HG03196 (cell line): ENCODE results near the gene LIAS.
"Not testable (repeated sequence)": the region's sequence is repeated elsewhere in the genome, so short reads cannot be mapped to it uniquely, and the experiment has no call there.

ENCODE experiments used
- ATAC-seq: cut with Tn5 transposase; IDR thresholded peaks from one replicate; pipeline ENCODE4 v1.9.1; 2021; ENCODE audit not compliant: unreplicated experiment

Gene LIAS

DNA sequence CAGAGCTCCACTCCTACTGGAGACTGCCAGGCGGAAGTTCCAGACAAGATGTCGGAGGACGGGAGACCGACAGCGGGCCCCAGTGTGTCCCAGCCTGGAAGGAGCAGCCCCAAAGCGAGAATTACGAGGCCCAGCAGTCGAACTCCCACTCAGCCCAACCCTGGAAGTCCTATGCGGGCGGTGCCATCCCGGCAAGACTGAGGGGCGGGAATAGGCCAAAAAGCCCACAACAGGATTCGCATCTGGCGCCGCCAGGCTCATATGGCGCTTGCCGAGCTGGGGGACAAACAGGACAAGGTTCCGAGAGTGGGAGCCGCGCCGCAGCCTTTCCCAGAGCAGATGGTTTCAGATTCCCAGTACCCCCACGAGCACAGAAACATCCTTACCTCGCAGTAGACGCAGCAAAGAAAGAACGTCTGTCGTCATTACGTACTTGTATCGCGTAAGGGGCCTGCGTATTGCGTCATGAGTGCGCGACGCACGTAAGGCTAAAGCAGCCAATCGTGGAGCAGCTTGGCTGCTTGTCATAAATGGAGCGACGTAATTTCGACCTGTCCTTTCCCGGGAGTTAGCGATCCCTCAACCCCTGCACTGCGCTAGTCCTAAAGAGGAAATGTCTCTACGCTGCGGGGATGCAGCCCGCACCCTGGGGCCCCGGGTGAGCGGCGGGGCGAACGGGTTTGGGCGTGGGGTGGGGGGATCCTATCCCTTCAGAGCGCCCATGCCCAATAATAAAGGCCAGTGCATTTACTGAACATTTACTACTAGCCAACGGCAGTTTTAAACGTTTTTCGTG is at the start of gene LIAS, which contains the start of gene RPL9:
Gene LIAS, plus strand, starts transcription at position 552 of the 796 bp plus-strand sequence. Its CDS starts 62 bp downstream, at position 614.
Gene RPL9, minus strand, starts transcription at position 418 of the 796 bp plus-strand sequence. CDS start 483 bp downstream, outside the sequence.
- ATAC-seq: peak; percentile 85

DNA sequence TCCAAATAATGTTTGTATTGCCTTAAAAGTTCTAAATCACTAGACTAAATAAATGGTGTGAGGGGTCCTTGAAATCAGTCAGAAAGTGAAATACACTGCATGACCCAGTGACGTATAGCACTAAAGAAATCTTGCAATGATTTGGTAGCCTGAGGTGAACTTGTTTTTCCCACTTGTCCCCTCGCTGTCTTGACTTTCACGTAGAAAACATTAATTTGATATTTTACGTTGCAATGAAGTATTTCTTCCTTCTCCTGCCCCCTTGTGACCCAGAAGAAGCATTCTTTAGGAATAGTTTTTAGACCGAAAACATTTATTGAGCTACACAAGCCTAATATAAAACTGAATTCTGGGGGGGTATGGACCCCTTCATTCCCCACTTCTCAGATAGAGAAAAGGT is 48.4 kb upstream of the LIAS start:
- no peak for ATAC-seq

DNA sequence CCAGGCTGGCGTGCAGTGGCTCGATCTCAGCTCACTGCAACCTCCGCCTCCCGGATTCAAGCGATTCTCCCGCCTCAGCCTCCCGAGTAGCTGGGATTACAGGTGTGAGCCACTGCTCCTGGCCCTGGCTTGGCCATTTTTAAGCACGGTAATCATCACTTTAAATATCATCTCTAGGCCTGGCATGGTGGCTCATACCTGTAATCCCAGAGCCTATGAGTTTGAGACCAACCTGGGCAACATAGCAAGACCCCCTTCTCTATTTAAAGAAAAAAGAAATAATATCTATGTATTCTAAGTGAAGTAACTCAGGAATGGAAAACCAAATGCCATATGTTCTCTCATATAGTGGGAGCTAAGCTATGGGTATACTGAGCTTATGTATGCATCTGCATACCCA is 47.3 kb upstream of the LIAS start:
- ATAC-seq: not testable (repeated sequence)

DNA sequence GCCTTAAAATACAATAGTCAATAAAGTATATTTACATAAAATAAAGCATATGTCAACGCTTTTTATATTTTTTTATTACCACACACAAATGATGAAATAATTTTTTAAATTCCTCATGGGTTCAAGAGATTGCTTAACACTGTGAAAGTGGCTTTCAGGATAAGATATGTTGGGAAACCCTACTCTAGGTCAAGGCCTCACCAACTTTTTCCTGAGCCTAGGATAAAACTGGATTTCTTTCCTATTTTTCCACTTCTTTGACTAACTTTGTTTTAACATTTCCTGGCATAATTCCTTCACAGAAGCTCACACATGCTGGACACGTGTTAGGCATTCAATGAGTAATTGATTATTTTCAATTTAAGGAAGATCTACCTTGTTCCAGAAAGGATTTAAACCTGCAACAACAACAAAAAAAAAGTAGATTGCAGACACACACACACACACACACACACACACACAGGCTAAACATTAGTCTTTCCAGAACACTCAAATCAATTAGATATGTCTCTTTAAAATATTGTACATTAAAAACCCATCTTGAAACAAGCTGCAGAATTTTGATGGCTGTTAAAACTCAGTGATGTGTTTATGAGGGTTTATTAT is 43.1 kb upstream of the LIAS start:
- ATAC-seq: no peak

DNA sequence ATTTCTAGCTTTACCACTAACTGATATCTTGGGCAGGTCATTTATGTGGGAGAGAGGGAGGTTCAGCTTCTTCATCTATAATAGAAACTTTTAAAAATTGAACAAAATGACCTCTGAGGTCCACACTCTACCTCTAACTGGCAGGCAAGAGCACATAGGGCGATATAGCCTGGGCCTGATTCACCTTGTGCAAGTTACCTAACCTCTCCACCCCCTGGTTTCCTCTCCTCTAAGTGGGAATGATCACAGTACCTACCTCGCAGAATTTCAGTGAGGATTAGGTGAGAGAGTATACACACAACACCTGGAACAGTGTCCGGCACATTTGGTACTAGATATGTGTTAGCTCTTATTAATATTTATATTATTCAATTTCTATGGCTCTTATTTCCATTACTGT is 36.6 kb upstream of the LIAS start:
- no peak for ATAC-seq

DNA sequence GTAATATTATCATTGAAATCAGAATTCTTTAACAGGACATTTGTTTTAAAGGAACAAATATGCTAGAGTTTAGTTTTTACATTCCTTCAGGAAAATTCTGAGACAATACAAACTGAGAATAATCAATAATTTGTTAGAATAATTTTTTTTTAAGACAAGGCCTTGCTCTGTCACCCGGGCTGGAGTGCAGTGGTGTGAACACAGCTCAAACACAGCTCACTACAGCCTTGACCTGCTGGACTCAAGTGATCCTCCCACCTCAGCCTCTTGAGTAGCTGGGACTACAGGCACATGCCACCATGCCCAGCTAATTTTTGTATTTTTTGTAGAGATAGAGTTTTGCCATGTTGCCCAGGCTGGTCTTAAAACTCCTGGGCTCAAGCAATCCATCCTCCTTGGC is 33.6 kb upstream of the LIAS start:
- ATAC-seq: not testable (repeated sequence)

DNA sequence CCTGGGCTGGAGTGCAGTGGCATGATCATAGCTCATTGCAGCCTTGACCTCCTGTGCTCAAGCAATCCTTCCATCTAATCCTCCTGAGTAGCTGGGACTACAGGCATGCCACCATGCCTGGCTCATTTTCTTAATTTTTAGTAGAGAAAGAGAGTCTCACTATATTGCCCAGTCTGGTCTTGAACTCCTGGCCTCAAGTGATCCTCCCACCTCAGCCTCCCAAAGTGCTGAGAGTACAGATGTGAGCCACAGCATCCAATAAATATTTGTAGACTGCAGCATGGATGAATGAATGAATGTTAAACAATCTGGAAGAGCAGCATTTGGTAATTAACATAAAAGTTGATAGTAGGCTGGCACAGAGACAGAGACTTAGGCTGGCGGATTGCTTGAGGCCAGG is 32.1 kb upstream of the LIAS start:
- no peak for ATAC-seq

DNA sequence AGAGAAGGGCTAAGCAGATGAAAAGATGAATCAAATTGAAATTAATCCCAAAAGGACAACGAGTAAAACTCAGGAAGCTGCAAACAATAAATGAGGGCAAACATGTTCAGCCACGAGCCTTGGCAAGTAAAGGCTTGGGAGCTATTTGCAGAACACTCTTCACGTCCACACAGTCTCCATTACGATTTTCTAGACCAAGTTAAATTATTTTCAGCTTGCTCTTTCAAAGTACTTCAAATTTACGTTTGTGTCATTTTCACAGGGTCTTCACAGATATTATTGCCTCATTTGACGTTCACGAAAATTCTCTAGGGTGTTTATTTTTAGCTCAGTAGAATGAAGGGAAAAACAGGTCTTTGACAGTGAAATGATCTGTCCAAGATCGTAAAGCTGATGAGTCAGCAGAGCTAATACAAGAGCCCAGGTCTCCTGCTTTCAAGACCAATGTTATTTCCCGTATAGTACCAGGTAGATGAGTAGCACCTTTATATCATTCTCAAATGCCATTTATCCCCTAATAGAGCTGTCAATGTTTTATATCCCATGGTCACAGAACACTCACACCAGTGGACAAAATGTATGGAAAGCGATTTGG is 31.2 kb upstream of the LIAS start:
- ATAC-seq: no peak

DNA sequence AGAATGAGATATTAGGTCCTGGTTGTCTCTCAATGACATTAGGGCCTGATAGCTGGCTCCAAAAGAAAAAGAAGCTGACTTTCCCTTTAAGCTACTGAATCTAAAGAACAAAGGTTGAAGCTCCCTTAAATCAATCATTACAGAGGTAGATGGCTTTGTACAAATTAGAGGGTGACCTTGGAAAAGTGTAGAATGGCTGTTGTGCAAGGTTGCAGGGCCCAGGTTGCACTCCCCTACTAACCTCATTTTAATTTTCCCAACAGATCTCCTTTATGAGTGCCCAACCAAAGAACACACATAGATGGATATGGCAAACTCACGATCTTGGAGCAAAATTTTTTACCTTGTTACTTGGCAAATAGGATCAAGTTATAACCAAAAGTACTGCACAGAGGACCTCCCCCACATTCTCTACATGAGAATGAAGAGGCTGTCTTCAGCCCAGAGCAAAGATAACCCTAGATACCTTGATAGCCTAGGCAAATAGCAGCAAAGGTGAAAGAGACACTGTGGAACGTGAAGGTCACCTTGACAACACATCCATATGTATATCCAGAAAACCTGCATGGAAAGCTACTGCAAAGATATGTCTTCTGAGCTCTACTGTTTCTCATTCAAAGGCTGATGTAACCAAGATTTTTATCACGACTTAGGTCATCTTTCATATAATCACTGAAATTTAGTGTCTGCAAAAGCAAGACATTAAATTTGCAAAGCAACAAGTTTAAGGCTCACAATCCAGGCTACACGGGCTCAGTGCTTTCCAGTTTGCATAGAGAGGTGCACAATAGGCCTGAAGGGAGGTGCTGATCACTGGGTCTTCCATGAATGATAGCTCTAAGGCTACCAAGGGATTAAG is 29.2 kb upstream of the LIAS start:
- ATAC-seq: no peak

DNA sequence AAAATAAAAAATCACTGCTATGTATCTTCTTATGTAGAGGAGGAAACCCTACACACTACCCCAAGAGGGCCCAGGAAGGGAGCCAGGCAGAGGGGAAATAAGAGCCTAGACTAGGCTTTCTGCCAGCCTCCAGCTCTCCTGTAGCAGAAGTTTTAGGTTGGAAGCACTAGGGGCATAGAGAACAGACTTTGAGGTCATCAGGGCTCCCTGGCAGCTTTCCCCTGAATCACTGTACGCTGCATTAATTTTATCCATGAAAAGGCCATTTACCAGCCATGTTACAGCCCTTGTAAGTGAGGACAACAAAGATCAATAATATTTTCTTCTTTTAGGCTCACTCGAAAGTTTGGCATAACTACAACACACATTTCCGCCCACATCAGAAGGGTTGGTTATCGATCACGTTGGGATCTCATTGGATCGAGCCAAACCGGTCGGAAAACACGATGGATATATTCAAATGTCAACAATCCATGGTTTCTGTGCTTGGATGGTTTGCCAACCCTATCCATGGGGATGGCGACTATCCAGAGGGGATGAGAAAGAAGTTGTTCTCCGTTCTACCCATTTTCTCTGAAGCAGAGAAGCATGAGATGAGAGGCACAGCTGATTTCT is 24.9 kb upstream of the LIAS start:
- ATAC-seq: no peak

DNA sequence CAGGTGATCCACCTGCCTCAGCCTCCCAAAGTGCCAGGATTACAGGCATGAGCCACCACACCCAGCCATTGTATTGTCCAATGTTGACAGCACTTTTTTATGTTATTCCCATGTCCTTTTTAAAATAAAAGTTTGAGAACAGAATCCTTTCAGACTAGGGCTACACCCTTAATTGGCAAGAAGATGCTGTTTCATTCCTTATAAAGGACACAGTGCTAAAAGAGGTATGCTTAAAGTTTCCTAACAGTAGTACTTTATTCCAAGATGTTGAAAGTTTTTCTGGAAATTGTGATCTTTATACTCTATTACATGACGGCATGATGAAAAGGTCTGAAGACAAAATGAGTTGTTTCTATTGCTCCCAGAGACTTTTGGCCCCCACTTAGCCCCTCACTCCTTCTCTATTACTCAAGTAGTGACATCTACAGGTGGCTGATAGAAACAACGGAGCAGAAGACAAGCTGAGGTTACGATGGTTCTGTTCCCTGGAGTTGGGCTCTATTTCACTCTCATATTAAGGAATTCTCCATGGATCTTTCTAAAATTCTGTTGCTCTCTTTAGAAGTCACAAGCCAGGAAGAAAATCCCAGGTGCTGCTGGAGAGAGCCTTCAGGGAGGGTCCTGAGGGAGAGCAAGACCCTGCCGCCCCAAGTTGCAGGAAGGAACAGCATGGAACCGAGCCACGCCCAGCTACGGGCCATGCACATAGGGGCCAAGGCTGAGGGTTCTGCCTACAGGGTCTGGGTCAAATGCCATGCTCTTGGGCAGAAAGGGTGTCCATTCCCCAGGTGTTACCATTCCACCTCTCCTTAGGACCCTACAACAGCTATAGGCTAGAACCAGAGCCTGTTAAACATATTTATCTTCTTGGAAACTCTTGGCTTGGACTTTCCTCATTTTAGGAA is 22.9 kb upstream of the LIAS start:
- no peak for ATAC-seq

DNA sequence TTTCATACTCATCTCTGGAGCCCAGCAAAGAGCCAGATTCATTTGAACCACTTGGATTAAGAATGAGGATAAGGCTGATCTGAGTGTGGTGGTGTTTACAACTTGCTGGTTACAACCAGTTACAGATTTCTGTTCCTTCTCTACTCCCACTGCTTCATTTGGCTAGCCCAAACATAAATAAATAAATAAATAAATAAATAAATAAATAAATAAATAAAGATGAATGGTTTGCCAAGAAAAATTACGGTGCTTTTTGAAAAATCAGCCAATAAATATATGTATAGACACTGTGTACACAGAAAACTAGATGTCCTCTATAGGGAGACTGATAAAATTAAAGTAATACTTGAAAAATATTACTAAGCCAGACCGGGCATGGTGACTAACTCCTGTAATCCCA is 17.3 kb upstream of the LIAS start:
- no peak for ATAC-seq

DNA sequence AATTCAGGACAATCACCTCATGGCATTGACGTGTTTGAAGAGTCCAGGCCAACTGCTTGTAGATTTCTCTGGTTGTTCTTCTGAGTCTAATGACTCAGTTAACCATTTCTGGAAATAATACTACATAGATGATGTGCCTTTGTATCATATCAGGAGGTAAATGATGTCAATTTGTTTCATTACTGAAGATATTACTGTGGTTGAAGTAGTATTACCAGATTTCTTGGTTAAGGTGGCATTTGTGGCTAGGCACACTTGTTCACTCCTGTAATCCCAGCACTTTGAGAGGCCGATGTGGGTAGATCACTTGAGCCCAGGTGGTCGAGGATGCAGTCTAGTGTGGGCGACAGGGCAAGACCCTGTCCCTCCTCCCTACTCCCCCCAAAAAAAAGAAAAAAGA is 15.9 kb upstream of the LIAS start:
- no peak for ATAC-seq

DNA sequence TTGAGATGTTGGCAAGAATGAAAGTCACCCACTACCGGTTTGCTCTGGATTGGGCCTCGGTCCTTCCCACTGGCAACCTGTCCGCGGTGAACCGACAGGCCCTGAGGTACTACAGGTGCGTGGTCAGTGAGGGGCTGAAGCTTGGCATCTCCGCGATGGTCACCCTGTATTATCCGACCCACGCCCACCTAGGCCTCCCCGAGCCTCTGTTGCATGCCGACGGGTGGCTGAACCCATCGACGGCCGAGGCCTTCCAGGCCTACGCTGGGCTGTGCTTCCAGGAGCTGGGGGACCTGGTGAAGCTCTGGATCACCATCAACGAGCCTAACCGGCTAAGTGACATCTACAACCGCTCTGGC is 12.4 kb upstream of the LIAS start:
- peak; percentile 10 for ATAC-seq

DNA sequence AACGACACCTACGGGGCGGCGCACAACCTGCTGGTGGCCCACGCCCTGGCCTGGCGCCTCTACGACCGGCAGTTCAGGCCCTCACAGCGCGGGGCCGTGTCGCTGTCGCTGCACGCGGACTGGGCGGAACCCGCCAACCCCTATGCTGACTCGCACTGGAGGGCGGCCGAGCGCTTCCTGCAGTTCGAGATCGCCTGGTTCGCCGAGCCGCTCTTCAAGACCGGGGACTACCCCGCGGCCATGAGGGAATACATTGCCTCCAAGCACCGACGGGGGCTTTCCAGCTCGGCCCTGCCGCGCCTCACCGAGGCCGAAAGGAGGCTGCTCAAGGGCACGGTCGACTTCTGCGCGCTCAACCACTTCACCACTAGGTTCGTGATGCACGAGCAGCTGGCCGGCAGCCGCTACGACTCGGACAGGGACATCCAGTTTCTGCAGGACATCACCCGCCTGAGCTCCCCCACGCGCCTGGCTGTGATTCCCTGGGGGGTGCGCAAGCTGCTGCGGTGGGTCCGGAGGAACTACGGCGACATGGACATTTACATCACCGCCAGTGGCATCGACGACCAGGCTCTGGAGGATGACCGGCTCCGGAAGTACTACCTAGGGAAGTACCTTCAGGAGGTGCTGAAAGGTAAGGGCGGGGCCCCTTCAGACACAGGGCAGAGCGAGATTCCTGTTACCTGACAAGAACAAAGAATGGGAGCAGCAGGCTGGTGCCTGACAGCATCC is 11.8 kb upstream of the LIAS start:
- ATAC-seq: peak; percentile 69

DNA sequence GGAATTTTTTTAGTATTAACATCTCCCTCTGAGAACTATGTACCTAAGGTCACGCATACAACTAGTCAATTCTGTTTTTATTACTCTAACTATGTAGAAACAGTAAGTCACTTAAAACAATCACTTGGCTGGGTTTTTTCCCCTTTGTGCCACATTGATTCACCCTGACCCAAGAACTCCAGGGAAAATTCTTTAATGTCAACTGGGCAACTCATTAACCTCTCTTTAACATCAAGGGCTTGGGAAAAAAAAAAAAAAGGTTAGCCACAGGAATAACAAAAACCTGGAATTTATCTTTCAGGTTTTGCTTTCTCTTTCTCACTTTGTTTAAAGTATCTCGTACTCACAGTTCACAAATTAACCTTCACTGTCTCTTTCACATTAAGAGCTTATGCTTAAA is 8.2 kb upstream of the LIAS start:
- no peak for ATAC-seq

DNA sequence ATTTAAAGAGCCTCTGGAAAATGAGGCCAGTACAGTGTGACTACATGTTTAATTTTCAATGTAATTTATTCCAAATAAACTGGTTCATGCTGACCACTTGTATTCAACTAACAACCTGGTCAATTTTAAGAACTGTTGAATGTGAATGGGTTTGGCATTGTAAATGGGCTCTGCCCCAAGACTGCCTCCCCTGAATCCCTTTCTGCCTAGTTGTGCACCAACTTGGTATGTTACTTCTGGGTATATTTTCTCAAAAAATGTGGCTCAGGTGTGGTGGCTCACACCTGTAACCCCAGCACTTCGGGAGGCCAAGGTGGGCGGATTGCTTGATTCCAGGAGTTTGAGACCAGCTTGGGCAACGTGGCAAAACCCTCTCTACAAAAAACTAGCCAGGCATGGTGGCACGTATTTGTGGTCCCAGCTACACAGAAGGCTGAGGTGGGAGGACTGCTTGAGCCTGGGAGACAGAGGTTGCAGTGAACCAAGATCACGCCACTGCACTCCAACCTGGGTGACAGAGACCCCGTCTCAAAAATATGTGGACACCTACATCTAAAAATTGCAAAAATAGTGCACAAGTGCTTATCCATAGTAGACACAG is 7.3 kb upstream of the LIAS start:
- ATAC-seq: no peak

DNA sequence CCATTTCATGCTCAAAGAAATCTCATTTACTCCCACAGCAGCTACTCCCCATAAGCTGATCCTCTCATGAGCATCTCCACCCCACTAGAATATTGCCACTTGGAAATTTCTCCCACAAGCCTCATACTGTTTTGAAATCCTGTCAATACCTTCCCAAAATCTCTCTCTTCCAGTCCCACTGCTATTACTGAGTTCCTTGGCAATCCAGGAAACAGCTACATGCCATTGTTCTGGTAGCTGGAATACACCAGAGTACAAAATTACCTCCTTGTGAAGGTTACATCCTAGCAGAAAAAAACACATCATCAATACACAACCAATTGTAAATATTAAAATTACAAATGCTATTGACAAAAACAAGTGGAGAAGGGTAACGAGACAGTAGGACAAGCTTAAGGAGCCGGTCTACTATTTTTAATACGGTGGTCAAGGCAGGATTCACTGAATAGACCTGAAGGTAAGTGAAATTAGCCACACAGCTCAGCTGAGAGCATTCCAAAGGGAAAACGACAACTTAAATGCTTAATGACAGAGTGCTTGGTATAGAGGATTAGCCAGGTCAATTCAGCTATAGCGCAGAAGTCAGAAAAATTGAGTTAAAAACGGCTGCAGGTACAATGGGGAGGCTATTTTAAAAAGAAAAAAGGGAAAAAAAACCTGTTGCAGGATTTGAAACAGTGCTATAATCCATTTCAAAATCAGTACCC is 6.5 kb upstream of the LIAS start:
- ATAC-seq: no peak
